AG10803 (cell line): Measurements from ENCODE around the gene EMILIN3.

Experiments
- DNase-seq: peaks from one replicate; pipeline ENCODE4 v3.0.0; 2010; ENCODE audit warnings: low read depth
- H3K4me3 ChIP-seq: 2 replicates; pipeline ENCODE4 v1.5.1; 2011; ENCODE audit warnings: mild to moderate bottlenecking, low read length, control low read depth
- CTCF ChIP-seq: conservative IDR thresholded peaks from 2 replicates; pipeline ENCODE4 v1.5.1; 2011; ENCODE audit warnings: mild to moderate bottlenecking, low read length, control low read depth, inconsistent platforms

The EMILIN3 gene

GRCh38 chr20:41352666-41353065 is 14.0 kb downstream of the EMILIN3 start:
- TF ChIP-seq CTCF, result no peak
- no peak for DNase-seq
- no peak overlapping the region for H3K4me3 ChIP-seq

- H3K4me3 ChIP-seq, result no peak overlapping the region
- peak; percentile 10; the same call in 1 of the 2 replicates for TF ChIP-seq CTCF
- no peak for DNase-seq
Measured at GRCh38 chr20:41352106-41352505, 14.5 kb downstream of the EMILIN3 start.

- TF ChIP-seq CTCF, result no peak
- no peak for DNase-seq
- H3K4me3 ChIP-seq, result no peak overlapping the region
Measured at GRCh38 chr20:41350408-41350962, 16.1 kb downstream of the EMILIN3 start.

GRCh38 chr20:41349943-41350342 is 16.7 kb downstream of the EMILIN3 start:
- no peak overlapping the region for H3K4me3 ChIP-seq
- TF ChIP-seq CTCF, result no peak
- DNase-seq, result no peak

GRCh38 chr20:41349266-41349665 is 17.4 kb downstream of the EMILIN3 start:
- no peak overlapping the region for H3K4me3 ChIP-seq
- no peak for TF ChIP-seq CTCF
- no peak for DNase-seq

GRCh38 chr20:41348430-41349172 is 18.0 kb downstream of the EMILIN3 start:
- H3K4me3 ChIP-seq, result no peak overlapping the region
- no peak for DNase-seq
- TF ChIP-seq CTCF, result no peak
